HG02678 (cell line): Measurements from ENCODE around the gene NPTX2.

Source experiments
- ATAC-seq: cut with Tn5 transposase; IDR thresholded peaks from one replicate; pipeline ENCODE4 v1.9.1; 2021; ENCODE audit warnings: mild to moderate bottlenecking, moderate library complexity; ENCODE audit not compliant: unreplicated experiment

Gene NPTX2

DNA sequence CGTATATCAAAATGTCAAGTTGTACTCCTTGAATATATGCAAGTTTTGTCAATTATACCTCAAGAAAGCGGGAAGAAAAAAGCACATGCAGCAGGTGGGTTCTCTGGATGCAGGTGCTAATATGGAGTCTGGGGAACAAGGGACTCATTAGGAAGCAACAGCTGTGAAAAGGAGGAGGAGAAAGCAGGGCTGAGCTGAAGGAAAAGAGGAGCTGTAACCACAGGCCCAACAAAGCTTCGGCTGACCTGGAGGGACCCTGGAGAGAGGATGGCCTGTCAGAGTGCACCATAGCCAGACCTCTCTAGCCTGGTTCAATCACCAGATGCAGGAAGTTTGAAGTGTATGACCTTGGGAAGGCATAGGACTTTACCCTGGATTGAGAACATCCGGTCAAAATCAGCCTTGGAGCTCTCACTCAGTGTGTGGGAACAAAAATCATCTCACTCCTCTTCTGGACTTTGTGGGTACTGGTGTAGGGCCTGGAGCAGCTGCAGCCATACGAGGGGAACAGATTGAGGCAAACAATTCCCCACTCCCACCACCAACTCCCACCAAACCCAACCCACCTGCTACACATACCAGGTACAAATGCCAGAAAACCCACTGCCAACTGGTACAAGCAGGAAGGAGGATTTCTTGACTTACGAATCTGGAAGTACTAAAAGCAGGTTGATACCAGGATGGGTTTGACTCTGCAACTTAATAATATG lies 36.7 kb downstream of the NPTX2 start:
- no peak for ATAC-seq

DNA sequence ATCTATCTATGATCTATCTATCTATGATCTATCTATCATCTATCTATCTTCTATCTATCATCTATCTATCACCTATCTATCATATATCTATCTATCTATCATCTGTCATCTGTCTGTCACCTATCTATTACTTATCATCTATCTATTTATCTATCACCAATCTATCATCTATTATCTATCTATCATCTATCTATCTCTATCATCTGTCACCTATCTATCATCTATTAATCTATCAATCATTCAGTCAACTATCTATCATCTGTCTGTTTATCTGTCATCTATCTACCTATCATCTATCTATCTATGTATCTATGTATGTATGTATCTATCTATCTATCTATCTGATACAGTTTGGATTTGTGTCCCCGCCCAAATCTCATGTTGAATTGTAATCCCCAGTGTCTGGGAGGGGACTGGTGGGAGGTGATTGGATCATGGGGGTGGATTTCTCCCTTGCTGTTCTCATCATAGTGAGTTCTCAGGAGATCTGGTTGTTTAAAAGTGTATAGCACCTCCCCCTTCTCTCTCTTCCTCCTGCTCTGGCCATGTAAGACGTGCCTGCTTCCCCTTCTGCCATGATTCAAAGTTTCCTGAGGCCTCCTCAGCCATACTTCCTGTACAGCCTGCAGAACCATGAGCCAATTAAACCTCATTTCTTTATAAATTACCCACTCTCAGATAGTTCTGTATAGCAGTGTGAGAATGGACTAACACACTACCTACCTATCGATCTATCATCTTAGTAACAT lies 37.6 kb downstream of the NPTX2 start:
- no peak for ATAC-seq

DNA sequence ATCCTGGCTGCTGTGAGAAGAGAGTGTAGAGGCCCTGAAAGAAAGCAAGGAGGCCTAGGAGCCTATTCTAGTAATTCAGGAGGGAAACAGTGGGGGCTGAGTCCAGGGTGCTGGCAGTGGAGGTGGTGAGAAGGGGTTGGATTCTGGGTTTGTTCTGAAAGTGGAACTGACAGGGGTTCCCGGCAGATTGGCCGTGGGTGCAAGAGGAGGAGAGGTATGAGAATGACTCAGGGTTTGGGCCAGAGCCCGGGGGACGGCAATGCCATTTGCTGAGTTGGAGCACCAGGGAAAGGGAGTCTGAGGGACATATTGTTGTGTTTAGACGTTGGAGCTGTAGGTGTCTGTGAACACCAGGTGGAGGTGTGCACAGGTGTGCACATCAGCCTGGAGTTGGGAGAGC lies 38.5 kb downstream of the NPTX2 start:
- no peak for ATAC-seq

DNA sequence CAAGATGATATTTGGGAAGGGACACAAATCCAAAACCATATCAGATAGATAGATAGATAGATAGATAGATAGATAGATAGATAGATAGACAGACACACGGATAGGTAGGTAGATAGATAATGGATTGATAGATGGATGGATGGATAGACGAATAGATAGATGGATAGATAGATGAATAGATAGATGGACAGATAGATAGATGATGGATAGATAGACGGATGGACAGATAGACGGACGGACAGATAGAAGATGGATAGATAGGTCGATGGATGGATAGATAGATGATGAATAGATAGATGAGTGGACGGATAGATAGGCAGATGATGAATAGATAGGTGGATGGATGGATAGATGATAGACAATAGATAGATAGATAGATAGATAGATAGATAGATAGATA lies 39.8 kb downstream of the NPTX2 start:
- no peak for ATAC-seq

DNA sequence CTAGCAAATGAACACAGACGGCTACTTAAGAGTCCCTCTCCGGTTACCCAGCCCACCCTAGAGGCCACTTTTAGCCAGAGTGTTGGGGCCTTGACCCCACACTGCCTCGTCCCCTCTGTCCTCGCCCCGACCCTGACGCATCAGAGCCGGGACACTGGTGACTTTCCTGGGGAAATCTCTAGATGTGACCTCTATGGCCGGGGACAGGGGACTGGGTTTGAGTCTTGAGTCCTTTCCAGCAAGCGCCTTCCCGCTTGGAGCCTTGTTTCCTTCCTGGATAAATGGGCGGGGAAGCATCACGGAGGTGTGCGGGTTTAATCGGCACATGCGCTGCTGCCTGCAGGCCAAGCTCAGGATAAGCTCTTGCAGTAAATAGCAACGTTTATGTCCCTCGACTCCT lies 40.7 kb downstream of the NPTX2 start:
- no peak for ATAC-seq

DNA sequence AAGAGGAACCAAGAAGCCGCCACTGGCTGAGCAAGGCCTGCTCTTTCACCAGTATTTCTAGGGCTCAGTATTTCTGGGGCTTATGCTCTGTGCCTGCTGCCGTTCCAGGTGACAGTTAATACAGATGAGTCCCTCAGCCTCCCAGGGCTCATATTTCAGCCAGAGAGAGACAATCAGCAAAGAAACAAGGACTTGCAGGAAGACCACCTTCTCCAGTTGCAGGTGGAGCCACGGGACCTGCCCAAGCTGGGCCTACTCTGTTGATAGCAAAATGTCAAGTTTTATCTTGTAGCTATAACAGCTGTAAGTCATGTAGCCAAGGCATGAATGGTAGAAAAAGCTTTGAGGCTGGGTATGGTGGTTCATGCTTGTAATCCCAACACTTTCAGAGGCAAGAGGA lies 42.7 kb downstream of the NPTX2 start:
- ATAC-seq, result no peak

DNA sequence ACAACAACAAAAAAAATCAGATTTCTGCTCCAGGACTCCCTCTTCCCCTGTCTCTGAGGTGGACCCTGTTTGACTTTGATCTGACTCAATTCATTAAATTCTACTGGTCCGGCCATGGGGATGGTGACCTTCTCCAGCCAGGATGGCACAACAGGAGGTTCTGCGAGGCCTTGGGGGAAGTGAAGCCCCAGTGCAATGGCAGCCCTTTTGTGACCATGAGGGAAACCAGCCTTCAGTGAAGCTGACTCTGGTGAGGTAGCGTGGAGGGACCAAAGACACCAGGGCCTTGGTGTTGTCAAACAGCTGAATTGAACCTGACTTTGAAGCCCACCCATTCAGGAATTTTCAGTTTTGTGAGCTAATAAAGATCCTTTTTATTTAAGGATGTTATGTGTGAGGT lies 44.5 kb downstream of the NPTX2 start:
- no peak for ATAC-seq

DNA sequence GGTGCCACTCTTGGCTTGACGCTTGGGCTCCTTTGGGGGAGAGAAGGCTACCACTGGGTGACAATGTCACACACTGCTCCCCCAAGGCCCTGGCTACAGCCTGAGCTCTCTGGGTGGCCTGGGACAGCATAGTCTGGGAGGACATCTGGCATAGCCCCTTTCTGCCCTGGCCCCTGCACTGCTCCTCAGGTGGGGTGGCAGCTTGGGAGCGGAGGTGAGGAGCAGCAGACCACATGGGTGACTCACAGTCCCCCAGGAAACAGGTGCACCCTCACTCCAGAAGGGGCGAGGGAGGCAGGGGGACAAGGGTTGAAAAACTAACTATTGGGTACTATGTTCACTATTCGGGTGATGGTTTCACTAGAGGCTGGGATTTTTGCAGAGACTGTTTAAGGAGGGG lies 45.2 kb downstream of the NPTX2 start:
- ATAC-seq, result no peak

DNA sequence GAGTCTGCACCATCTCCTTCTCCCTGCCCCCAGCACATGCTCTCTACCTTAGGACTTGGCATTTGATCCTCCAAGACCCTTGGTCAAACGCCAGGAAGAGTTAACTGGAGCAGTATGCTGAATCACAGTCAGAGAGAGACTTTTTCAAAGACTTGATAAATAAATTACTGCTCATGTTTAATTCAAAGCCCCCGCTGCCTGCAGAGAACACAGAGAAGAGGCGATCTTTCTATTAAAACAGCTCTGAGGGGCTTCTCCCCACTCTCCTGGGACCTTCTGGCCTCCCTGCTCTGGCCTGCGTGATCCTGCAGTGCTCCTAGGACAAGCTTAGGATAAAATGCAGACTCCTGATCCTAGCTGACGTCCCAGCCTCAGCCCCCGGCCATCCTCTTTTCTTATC lies 47.8 kb downstream of the NPTX2 start:
- no peak for ATAC-seq

DNA sequence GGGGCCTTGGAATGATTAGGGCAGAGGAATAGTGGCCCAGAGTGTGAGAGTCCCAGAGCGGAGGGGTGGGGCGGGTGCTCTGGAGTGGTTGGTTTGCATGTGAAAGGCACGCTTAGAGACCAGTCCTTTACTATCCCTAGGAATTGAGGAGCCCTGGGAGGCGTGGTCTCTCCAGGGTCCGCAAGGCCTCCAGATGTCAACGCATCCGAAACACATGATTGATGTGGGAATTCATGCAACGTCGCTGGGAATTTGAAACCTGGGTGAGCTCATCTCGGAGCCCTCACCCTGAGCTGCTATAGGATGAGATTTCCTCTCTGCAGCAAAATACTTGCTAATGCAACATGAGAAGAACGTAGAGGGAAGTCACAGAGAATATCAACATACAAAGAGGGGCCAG lies 51.2 kb downstream of the NPTX2 start:
- ATAC-seq, result no peak

DNA sequence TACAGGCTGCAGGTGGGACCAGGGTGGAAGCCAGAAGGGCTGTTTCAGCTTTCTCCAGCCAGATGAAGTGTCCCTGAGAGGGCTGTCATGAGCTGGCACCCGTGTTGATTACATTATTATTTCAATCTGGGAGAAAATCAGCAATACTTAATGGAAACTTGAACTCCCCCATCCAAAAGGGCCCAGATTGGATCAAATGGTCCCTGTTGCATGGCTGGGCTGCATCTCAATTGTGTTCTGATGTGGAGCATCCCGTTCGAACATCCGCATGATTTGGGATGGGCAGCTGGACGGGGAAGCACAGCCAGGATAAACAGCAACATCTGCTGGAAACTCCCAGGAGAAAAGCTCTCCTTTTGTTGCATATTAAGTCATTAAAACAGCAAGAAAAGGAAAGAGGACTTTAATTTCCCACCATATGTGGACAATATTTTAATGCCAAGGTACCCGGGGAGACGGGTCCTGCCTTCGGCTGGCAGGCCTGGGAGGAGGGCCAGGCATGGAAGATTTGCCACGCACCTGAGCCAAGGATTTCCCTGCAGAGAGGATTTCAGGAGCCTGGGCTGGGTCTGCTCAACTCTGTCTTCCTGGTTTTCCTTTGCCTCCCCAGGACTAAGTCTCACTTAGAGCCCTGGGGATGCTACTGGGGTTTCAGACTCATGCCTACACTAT lies 52.4 kb downstream of the NPTX2 start:
- ATAC-seq, result no peak

DNA sequence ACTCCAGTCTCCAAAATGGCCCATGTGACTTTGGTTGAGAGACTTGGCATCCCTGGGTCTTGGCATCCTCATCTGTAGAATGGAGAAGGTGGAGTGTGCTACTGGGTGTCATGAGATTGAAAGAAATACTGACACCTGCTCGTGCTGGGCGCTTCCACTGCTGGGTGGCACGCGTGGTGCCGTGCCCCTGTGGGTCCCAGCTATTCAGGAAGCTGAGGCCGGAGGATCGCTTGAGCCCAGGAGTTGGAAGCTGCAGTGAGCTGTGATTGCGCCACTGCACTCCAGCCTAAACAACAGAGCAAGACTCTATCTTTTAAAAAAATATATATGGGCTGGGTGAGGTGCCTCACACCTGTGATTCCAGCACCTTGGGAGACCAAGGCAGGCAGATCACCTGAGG lies 53.1 kb downstream of the NPTX2 start:
- ATAC-seq, result no peak

DNA sequence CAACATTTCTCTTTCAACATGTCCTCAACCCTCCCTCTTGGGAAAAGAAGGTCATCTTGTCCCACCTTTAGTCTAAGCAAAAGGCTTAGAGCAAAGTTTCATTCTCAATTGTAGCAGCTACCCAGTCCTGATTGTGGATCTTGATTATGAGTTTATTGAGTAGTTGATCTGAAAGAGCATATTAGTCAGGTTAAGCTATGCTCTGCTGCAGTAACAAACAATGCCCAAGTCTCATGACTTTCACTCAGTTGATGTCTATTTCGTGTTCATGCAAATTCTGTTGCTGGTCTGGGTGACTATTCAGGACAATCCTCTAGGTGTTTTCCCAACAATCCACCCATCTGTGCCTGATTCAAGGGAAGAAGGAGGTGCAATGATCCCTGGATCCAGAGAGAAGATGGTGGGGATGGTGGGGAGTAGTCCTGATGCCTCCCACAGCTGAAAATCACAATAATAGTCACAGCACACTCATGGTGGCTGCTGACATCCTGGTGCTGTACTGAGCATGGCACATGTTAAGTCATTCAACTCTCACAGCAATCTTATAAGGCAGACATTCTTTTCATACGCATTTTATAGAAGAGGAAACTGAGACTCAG lies 54.7 kb downstream of the NPTX2 start:
- ATAC-seq, result no peak

DNA sequence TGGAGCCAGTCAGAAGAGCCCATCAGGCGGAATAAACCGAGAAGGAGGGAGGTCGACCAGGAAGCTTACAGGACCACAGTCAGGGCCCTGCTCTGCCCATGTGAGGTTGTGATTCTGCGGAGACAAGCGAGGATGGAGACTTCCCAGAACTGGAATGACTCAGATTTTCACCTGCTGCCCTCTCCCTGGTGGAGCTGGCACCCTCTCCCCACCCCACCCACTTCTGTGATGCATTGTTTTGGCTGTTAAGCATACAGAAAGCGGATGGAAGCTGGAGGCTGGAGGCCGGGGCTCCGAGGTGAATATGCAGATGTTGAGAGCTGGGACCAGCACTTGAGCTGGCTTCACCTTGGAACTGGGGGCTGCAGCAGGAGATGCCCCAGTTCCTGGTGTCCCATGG lies 57.4 kb downstream of the NPTX2 start:
- ATAC-seq, result no peak

DNA sequence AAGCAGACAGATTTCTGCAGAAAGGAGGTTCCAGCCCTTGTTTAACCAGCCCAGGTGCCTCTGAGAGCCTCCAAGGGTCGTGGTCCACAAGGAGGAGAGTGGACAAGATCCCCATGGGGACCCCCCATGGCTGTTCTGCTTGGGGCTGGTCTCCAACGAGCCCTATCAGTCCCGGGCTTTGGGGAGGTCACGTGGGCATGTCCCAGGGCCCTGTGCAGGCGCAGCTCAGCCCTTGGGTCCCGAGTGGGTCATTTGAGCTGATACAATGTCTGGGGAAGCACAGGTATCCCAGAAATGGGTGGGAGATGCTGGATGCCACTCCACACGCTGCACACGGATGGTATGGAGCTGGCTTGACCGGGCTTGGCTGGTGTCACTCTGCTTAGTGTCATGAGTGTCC lies 57.8 kb downstream of the NPTX2 start:
- ATAC-seq, result no peak

DNA sequence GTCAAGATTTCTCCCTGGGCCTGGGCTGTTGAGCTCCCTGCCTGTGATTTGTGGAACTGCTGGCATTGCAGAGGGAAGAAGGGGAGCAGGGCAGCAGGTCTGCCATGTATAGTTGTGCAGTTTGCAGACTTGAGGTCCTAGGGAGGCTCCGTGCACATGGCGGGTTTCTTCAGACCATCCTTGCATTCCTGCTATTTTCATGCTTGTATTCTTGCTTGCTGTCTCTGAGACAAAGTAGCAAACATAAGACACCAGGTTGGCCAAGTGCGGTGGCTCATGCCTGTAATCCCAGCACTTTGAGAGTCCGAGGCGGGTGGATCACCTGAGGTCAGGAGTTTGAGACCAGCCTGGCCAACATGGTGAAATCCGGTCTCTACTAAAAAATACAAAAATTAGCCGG lies 61.1 kb downstream of the NPTX2 start:
- ATAC-seq, result no peak
